ENCODE measurements around the gene TCF7L1.

TCF7L1 gene

GRCh38 chr2:85226783-85227182 lies 93.6 kb downstream of the TCF7L1 start:
- no peak overlapping the region for H3K4me3 ChIP-seq (ENCODE audit: low read length)
- no peaks in the 10 kb centered on the region for H3K4me1 ChIP-seq (ENCODE audit: control insufficient read depth, insufficient read depth, low read length)
- H3K27ac ChIP-seq (ENCODE audit: low read depth, low read length): no peak overlapping the region
- no peaks in the 10 kb centered on the region for H3K27me3 ChIP-seq (ENCODE audit: control insufficient read depth, insufficient read depth, low read length)
- no peak overlapping the region for H3K9ac ChIP-seq (ENCODE audit: low read length)
- H3K36me3 ChIP-seq (ENCODE audit: control insufficient read depth, insufficient read depth, low read length): no peaks in the 10 kb centered on the region

- Histone ChIP-seq H3K36me3 (ENCODE audit: control insufficient read depth, insufficient read depth, low read length) (no peaks in the 10 kb centered on the region), H3K27ac (ENCODE audit: low read depth, low read length) (no peak overlapping the region), H3K9ac (ENCODE audit: low read length) (no peak overlapping the region), H3K27me3 (ENCODE audit: control insufficient read depth, insufficient read depth, low read length) (no peaks in the 10 kb centered on the region), H3K4me1 (ENCODE audit: control insufficient read depth, insufficient read depth, low read length) (no peaks in the 10 kb centered on the region), H3K4me3 (ENCODE audit: low read length) (no peak overlapping the region)
Measured at GRCh38 chr2:85230679-85231467, 97.7 kb downstream of the TCF7L1 start.

- Histone ChIP-seq H3K27ac (ENCODE audit: low read depth, low read length) (no peak overlapping the region), H3K9ac (ENCODE audit: low read length) (no peak overlapping the region), H3K27me3 (ENCODE audit: control insufficient read depth, insufficient read depth, low read length) (no peaks in the 10 kb centered on the region)
Measured at GRCh38 chr2:85231468-85231805, 98.2 kb downstream of the TCF7L1 start.

GRCh38 chr2:85231952-85232351 lies 98.8 kb downstream of the TCF7L1 start:
- Histone ChIP-seq H3K4me3 (ENCODE audit: low read length) (no peak overlapping the region), H3K27ac (ENCODE audit: low read depth, low read length) (no peak overlapping the region), H3K36me3 (ENCODE audit: control insufficient read depth, insufficient read depth, low read length) (no peaks in the 10 kb centered on the region), H3K9ac (ENCODE audit: low read length) (no peak overlapping the region), H3K4me1 (ENCODE audit: control insufficient read depth, insufficient read depth, low read length) (no peaks in the 10 kb centered on the region), H3K27me3 (ENCODE audit: control insufficient read depth, insufficient read depth, low read length) (no peaks in the 10 kb centered on the region)

More at GRCh38 chr2:85231468-85231805, 98.2 kb downstream of the TCF7L1 start:
- no peaks in the 10 kb centered on the region for H3K4me1 ChIP-seq (ENCODE audit: control insufficient read depth, insufficient read depth, low read length)
- no peak overlapping the region for H3K4me3 ChIP-seq (ENCODE audit: low read length)
- no peaks in the 10 kb centered on the region for H3K36me3 ChIP-seq (ENCODE audit: control insufficient read depth, insufficient read depth, low read length)

GRCh38 chr2:85234868-85235267 lies 101.7 kb downstream of the TCF7L1 start:
- Histone ChIP-seq H3K27me3 (ENCODE audit: control insufficient read depth, insufficient read depth, low read length) (no peaks in the 10 kb centered on the region), H3K9ac (ENCODE audit: low read length) (no peak overlapping the region), H3K4me1 (ENCODE audit: control insufficient read depth, insufficient read depth, low read length) (no peaks in the 10 kb centered on the region), H3K4me3 (ENCODE audit: low read length) (no peak overlapping the region), H3K36me3 (ENCODE audit: control insufficient read depth, insufficient read depth, low read length) (no peaks in the 10 kb centered on the region), H3K27ac (ENCODE audit: low read depth, low read length) (no peak overlapping the region)

GRCh38 chr2:85235281-85235680 lies 102.1 kb downstream of the TCF7L1 start:
- no peak overlapping the region for H3K27ac ChIP-seq (ENCODE audit: low read depth, low read length)
- no peaks in the 10 kb centered on the region for H3K36me3 ChIP-seq (ENCODE audit: control insufficient read depth, insufficient read depth, low read length)

GRCh38 chr2:85236084-85236483 lies 102.9 kb downstream of the TCF7L1 start:
- Histone ChIP-seq H3K27ac (ENCODE audit: low read depth, low read length) (no peak overlapping the region), H3K27me3 (ENCODE audit: control insufficient read depth, insufficient read depth, low read length) (no peaks in the 10 kb centered on the region), H3K9ac (ENCODE audit: low read length) (no peak overlapping the region), H3K4me1 (ENCODE audit: control insufficient read depth, insufficient read depth, low read length) (no peaks in the 10 kb centered on the region), H3K4me3 (ENCODE audit: low read length) (no peak overlapping the region), H3K36me3 (ENCODE audit: control insufficient read depth, insufficient read depth, low read length) (no peaks in the 10 kb centered on the region)

More at GRCh38 chr2:85235281-85235680, 102.1 kb downstream of the TCF7L1 start:
- Histone ChIP-seq H3K4me3 (ENCODE audit: low read length) (no peak overlapping the region), H3K9ac (ENCODE audit: low read length) (no peak overlapping the region), H3K4me1 (ENCODE audit: control insufficient read depth, insufficient read depth, low read length) (no peaks in the 10 kb centered on the region), H3K27me3 (ENCODE audit: control insufficient read depth, insufficient read depth, low read length) (no peaks in the 10 kb centered on the region)

- Histone ChIP-seq H3K36me3 (ENCODE audit: control insufficient read depth, insufficient read depth, low read length) (no peaks in the 10 kb centered on the region), H3K27me3 (ENCODE audit: control insufficient read depth, insufficient read depth, low read length) (no peaks in the 10 kb centered on the region), H3K9ac (ENCODE audit: low read length) (no peak overlapping the region), H3K4me3 (ENCODE audit: low read length) (no peak overlapping the region), H3K27ac (ENCODE audit: low read depth, low read length) (no peak overlapping the region), H3K4me1 (ENCODE audit: control insufficient read depth, insufficient read depth, low read length) (peaks cover 3% of the 10 kb centered on the region)
Measured at GRCh38 chr2:85237849-85238565, 104.8 kb downstream of the TCF7L1 start.

GRCh38 chr2:85238607-85239006 lies 105.4 kb downstream of the TCF7L1 start:
- Histone ChIP-seq H3K36me3 (ENCODE audit: control insufficient read depth, insufficient read depth, low read length) (no peaks in the 10 kb centered on the region), H3K27me3 (ENCODE audit: control insufficient read depth, insufficient read depth, low read length) (no peaks in the 10 kb centered on the region), H3K4me3 (ENCODE audit: low read length) (no peak overlapping the region), H3K27ac (ENCODE audit: low read depth, low read length) (no peak overlapping the region), H3K4me1 (ENCODE audit: control insufficient read depth, insufficient read depth, low read length) (peaks cover 7% of the 10 kb centered on the region), H3K9ac (ENCODE audit: low read length) (no peak overlapping the region)

- H3K27ac ChIP-seq (ENCODE audit: low read depth, low read length): no peak overlapping the region
Measured at GRCh38 chr2:85239102-85239501, 105.9 kb downstream of the TCF7L1 start.

GRCh38 chr2:85240055-85240454 lies 106.9 kb downstream of the TCF7L1 start:
- Histone ChIP-seq H3K27ac (ENCODE audit: low read depth, low read length) (no peak overlapping the region), H3K27me3 (ENCODE audit: control insufficient read depth, insufficient read depth, low read length) (no peaks in the 10 kb centered on the region), H3K4me3 (ENCODE audit: low read length) (no peak overlapping the region), H3K4me1 (ENCODE audit: control insufficient read depth, insufficient read depth, low read length) (peaks cover 7% of the 10 kb centered on the region), H3K9ac (ENCODE audit: low read length) (no peak overlapping the region), H3K36me3 (ENCODE audit: control insufficient read depth, insufficient read depth, low read length) (no peaks in the 10 kb centered on the region)

More at GRCh38 chr2:85239102-85239501, 105.9 kb downstream of the TCF7L1 start:
- H3K36me3 ChIP-seq (ENCODE audit: control insufficient read depth, insufficient read depth, low read length): no peaks in the 10 kb centered on the region
- peaks cover 7% of the 10 kb centered on the region for H3K4me1 ChIP-seq (ENCODE audit: control insufficient read depth, insufficient read depth, low read length)
- H3K27me3 ChIP-seq (ENCODE audit: control insufficient read depth, insufficient read depth, low read length): no peaks in the 10 kb centered on the region
- H3K9ac ChIP-seq (ENCODE audit: low read length): no peak overlapping the region
- H3K4me3 ChIP-seq (ENCODE audit: low read length): no peak overlapping the region

- Histone ChIP-seq H3K9ac (ENCODE audit: low read length) (no peak overlapping the region), H3K4me1 (ENCODE audit: control insufficient read depth, insufficient read depth, low read length) (peaks cover 7% of the 10 kb centered on the region), H3K27ac (ENCODE audit: low read depth, low read length) (no peak overlapping the region), H3K27me3 (ENCODE audit: control insufficient read depth, insufficient read depth, low read length) (no peaks in the 10 kb centered on the region), H3K36me3 (ENCODE audit: control insufficient read depth, insufficient read depth, low read length) (no peaks in the 10 kb centered on the region), H3K4me3 (ENCODE audit: low read length) (no peak overlapping the region)
Measured at GRCh38 chr2:85242321-85242720, 109.1 kb downstream of the TCF7L1 start.

Data from rectal smooth muscle tissue (tissue), 1 donor.